ENCODE measurements around the gene ASIC5.

- TF ChIP-seq EP300 (IDR thresholded peaks at IDR 0.05) (no peak), POLR2A (IDR thresholded peaks at IDR 0.05) (no peak)
Observed at GRCh38 chr4:155794589-155795236, 71.4 kb downstream of the ASIC5 start.

All from ovary (tissue), 1 donor.